Lung (tissue), 12 donors: ENCODE results near the gene NOSIP. TPM values are rescaled to one million over a fixed set of nuclear protein-coding genes. Genes with fewer than 3 reads are reported as not detected.

Experiments
- ATAC-seq: fragments of 200-7000 bp; cut with Tn5 transposase; one replicate; pipeline ENCODE4 v1.9.1; 2020; ENCODE audit warnings: moderate number of reproducible peaks; ENCODE audit not compliant: insufficient read depth, low FRiP score
- DNase-seq, 3 donors: peaks; one replicate each; pipeline ENCODE4 v3.0.0-alpha.2; 2013 to 2017
- H3K27ac ChIP-seq, 2 donors: one replicate each; pipeline ENCODE4 v1.5.1; 2013; ENCODE audit warnings: mild to moderate bottlenecking in 2 of 2, moderate library complexity in 2 of 2, control low read depth in 1 of 2, inconsistent platforms in 1 of 2, low read depth in 1 of 2, low read length in 1 of 2
- H3K27me3 ChIP-seq, 3 donors: one replicate each; pipeline ENCODE4 v1.5.1; 2013; ENCODE audit warnings: low read length in 2 of 3; ENCODE audit not compliant: control insufficient read depth in 3 of 3, insufficient read depth in 3 of 3
- H3K36me3 ChIP-seq, 4 donors: one replicate each; pipeline ENCODE4 v1.5.1; 2013; ENCODE audit warnings: low read length in 4 of 4, mild to moderate bottlenecking in 1 of 4, moderate library complexity in 1 of 4; ENCODE audit not compliant: control insufficient read depth in 4 of 4, insufficient read depth in 4 of 4
- H3K4me1 ChIP-seq, 5 donors: one replicate each; pipeline ENCODE4 v1.5.1; 2013; ENCODE audit warnings: low read length in 5 of 5, mild to moderate bottlenecking in 2 of 5, moderate library complexity in 1 of 5; ENCODE audit not compliant: control insufficient read depth in 5 of 5, insufficient read depth in 5 of 5
- H3K4me3 ChIP-seq: one replicate; pipeline ENCODE4 v1.5.1; 2013; ENCODE audit warnings: mild to moderate bottlenecking, control low read depth, moderate library complexity
- H3K9ac ChIP-seq, 2 donors: one replicate each; pipeline ENCODE4 v1.5.1; 2013; ENCODE audit warnings: low read length in 2 of 2, control low read depth in 1 of 2; ENCODE audit not compliant: insufficient read depth in 1 of 2
- H3K9me3 ChIP-seq, 4 donors: one replicate each; pipeline ENCODE4 v1.5.1; 2013; ENCODE audit warnings: low read length in 3 of 4, mild to moderate bottlenecking in 1 of 4, moderate library complexity in 1 of 4; ENCODE audit not compliant: control insufficient read depth in 4 of 4, insufficient read depth in 3 of 4
- CTCF ChIP-seq: IDR thresholded peaks from 2 replicates; pipeline ENCODE4 v1.5.1; 2012; ENCODE audit warnings: mild to moderate bottlenecking; ENCODE audit errors: control extremely low read depth, extremely low read depth
- WGBS, 2 donors: extraction: QIAGEN DNeasy Blood & Tissue Kit; methylation state at CpG; one replicate each; pipeline ENCODE4 v1.1.7; 2013; 5-methylcytosine and 5-hydroxymethylcytosine counted together
- polyA plus RNA-seq, 2 donors: library from polyadenylated mRNA; stranded (reverse); fragments of 200-250 nt; gene quantifications; one replicate each; pipeline ENCODE4 v1.2.1, GENCODE V29; 2013
- total RNA-seq, 2 donors: library from RNA; depleted of rRNA in 1 of 2; stranded (reverse); fragments of >200 nt in 1 of 2; gene quantifications; one replicate each; pipeline ENCODE4 v1.2.1, GENCODE V29; 2014 to 2021
- donor health status: control.
- donor health status: control.
- donor health status: Bipolar disorder and iron deficiency.
- donor health status: healthy.
- donor health status: DM: yes; HTN: yes; CAD: no.

Gene NOSIP
- total and polyA plus RNA-seq, 4 donors = 40.9 to 84.2 (median 62.6) TPM

- Histone ChIP-seq H3K4me1 (peaks cover 0 to 5% (median 0%) of the 10 kb centered on the region in 5 donors), H3K27me3 (no peaks in the 10 kb centered on the region), H3K9me3 (no peaks in the 10 kb centered on the region), H3K9ac (no peak overlapping the region), H3K36me3 (peaks cover 5 to 28% (median 12%) of the 10 kb centered on the region in 4 donors), H3K4me3 (no peak overlapping the region), H3K27ac (no peak overlapping the region)
- no peak for DNase-seq
- ATAC-seq = no peak
- 76 to 84% methylated on average over 11 of the region's 11 CpGs for WGBS, 2 donors
- TF ChIP-seq CTCF = no peak
Measured at GRCh38 chr19:49552749-49553148, 27.6 kb downstream of the NOSIP start.

GRCh38 chr19:49551531-49551930 lies 28.8 kb downstream of the NOSIP start:
- H3K36me3 ChIP-seq = peaks cover 0 to 16% (median 6%) of the 10 kb centered on the region in 4 donors
- H3K4me1 ChIP-seq = peaks cover 0 to 5% (median 0%) of the 10 kb centered on the region in 5 donors
- no peaks in the 10 kb centered on the region for H3K27me3 ChIP-seq
- 75 to 85% methylated on average over 7 of the region's 7 CpGs for WGBS, 2 donors
- H3K4me3 ChIP-seq = no peak overlapping the region
- TF ChIP-seq CTCF = no peak
- no peak overlapping the region for H3K27ac ChIP-seq
- H3K9ac ChIP-seq = no peak overlapping the region
- DNase-seq = no peak
- H3K9me3 ChIP-seq = no peaks in the 10 kb centered on the region
- no peak for ATAC-seq

- no peak for DNase-seq
- TF ChIP-seq CTCF = no peak
- no peaks in the 10 kb centered on the region for H3K9me3 ChIP-seq
- WGBS, 2 donors = 42 to 70% methylated on average over 13 of the region's 13 CpGs
- ATAC-seq = no peak
- H3K4me3 ChIP-seq = no peak overlapping the region
- H3K27ac ChIP-seq = no peak overlapping the region
- peaks cover 0 to 3% (median 0%) of the 10 kb centered on the region in 5 donors for H3K4me1 ChIP-seq
- H3K27me3 ChIP-seq = no peaks in the 10 kb centered on the region
- H3K36me3 ChIP-seq = peaks cover 0 to 5% (median 1%) of the 10 kb centered on the region in 4 donors
- no peak overlapping the region for H3K9ac ChIP-seq
Measured at GRCh38 chr19:49549045-49549444, 31.3 kb downstream of the NOSIP start.

GRCh38 chr19:49546825-49547565 lies 33.4 kb downstream of the NOSIP start:
- WGBS, 2 donors = 9 to 11% methylated on average over 9 of the region's 9 CpGs
- Histone ChIP-seq H3K9ac (peak overlapping the region in 1 of 2 donors; percentile 30), H3K4me1 (peaks cover 0 to 3% (median 0%) of the 10 kb centered on the region in 5 donors), H3K4me3 (no peak overlapping the region), H3K36me3 (peaks cover 0 to 7% (median 2%) of the 10 kb centered on the region in 4 donors), H3K27ac (no peak overlapping the region), H3K27me3 (no peaks in the 10 kb centered on the region), H3K9me3 (no peaks in the 10 kb centered on the region)
- ATAC-seq (peak; percentile 82), DNase-seq (peak; percentile 89 to 98 (median 97))
- peak; percentile 87 for TF ChIP-seq CTCF
